ENCODE results near the gene SSUH2.
"Not testable (repeated sequence)": the region's sequence is repeated elsewhere in the genome, so short reads cannot be mapped to it uniquely, and the experiment has no call there.

Gene SSUH2

GRCh38 chr3:8589880-8590556, 54.6 kb downstream of the SSUH2 start:
- Histone ChIP-seq H3K27ac (no peak overlapping the region), H3K4me3 (ENCODE audit: low read depth, low read length) (no peak overlapping the region), H3K9ac (no peak overlapping the region), H3K9me3 (ENCODE audit: control insufficient read depth, low read length) (no peaks in the 10 kb centered on the region), H3K79me2 (no peaks in the 10 kb centered on the region), H3K36me3 (ENCODE audit: control insufficient read depth, insufficient read depth, low read length) (no peaks in the 10 kb centered on the region), H3K4me1 (no peaks in the 10 kb centered on the region), H2AFZ (no peak overlapping the region), H3K4me2 (ENCODE audit: low read length) (no peak overlapping the region), H3K27me3 (ENCODE audit: control insufficient read depth, insufficient read depth, low read length) (no peaks in the 10 kb centered on the region)
- TF ChIP-seq CTCF (IDR thresholded peaks at IDR 0.05) = no peak

GRCh38 chr3:8584661-8585060, 59.9 kb downstream of the SSUH2 start:
- no peaks in the 10 kb centered on the region for H3K27me3 ChIP-seq (ENCODE audit: control insufficient read depth, insufficient read depth, low read length)
- H3K9ac ChIP-seq = no peak overlapping the region
- H3K4me2 ChIP-seq (ENCODE audit: low read length) = no peak overlapping the region
- H3K9me3 ChIP-seq (ENCODE audit: control insufficient read depth, low read length) = no peaks in the 10 kb centered on the region
- H3K27ac ChIP-seq = no peak overlapping the region
- no peaks in the 10 kb centered on the region for H3K4me1 ChIP-seq
- H2AFZ ChIP-seq = no peak overlapping the region
- TF ChIP-seq CTCF (IDR thresholded peaks at IDR 0.05) = no peak
- no peaks in the 10 kb centered on the region for H3K36me3 ChIP-seq (ENCODE audit: control insufficient read depth, insufficient read depth, low read length)
- H3K79me2 ChIP-seq = no peaks in the 10 kb centered on the region
- no peak overlapping the region for H3K4me3 ChIP-seq (ENCODE audit: low read depth, low read length)

- H3K9me3 ChIP-seq (ENCODE audit: control insufficient read depth, low read length) = no peaks in the 10 kb centered on the region
- no peak overlapping the region for H3K9ac ChIP-seq
- H3K36me3 ChIP-seq (ENCODE audit: control insufficient read depth, insufficient read depth, low read length) = no peaks in the 10 kb centered on the region
- H3K27ac ChIP-seq = no peak overlapping the region
- H3K79me2 ChIP-seq = no peaks in the 10 kb centered on the region
- TF ChIP-seq CTCF (IDR thresholded peaks at IDR 0.05) = no peak
- H3K4me2 ChIP-seq (ENCODE audit: low read length) = no peak overlapping the region
- no peaks in the 10 kb centered on the region for H3K4me1 ChIP-seq
- no peak overlapping the region for H2AFZ ChIP-seq
- H3K27me3 ChIP-seq (ENCODE audit: control insufficient read depth, insufficient read depth, low read length) = no peaks in the 10 kb centered on the region
- H3K4me3 ChIP-seq (ENCODE audit: low read depth, low read length) = no peak overlapping the region
These were observed 62.7 kb downstream of the SSUH2 start for GRCh38 chr3:8581806-8582445.

- H3K4me1 ChIP-seq = no peaks in the 10 kb centered on the region
- no peaks in the 10 kb centered on the region for H3K36me3 ChIP-seq (ENCODE audit: control insufficient read depth, insufficient read depth, low read length)
- H3K4me2 ChIP-seq (ENCODE audit: low read length) = no peak overlapping the region
- H2AFZ ChIP-seq = no peak overlapping the region
- H3K9ac ChIP-seq = no peak overlapping the region
- H3K4me3 ChIP-seq (ENCODE audit: low read depth, low read length) = no peak overlapping the region
- no peaks in the 10 kb centered on the region for H3K79me2 ChIP-seq
- no peaks in the 10 kb centered on the region for H3K27me3 ChIP-seq (ENCODE audit: control insufficient read depth, insufficient read depth, low read length)
- TF ChIP-seq CTCF (IDR thresholded peaks at IDR 0.05) = no peak
- H3K27ac ChIP-seq = no peak overlapping the region
- H3K9me3 ChIP-seq (ENCODE audit: control insufficient read depth, low read length) = no peaks in the 10 kb centered on the region
These were observed 63.2 kb downstream of the SSUH2 start for GRCh38 chr3:8581373-8581772.

GRCh38 chr3:8580434-8580833, 64.2 kb downstream of the SSUH2 start:
- H3K9me3 ChIP-seq (ENCODE audit: control insufficient read depth, low read length); H3K79me2 ChIP-seq; H3K9ac ChIP-seq; H3K27ac ChIP-seq; H3K4me3 ChIP-seq (ENCODE audit: low read depth, low read length); H2AFZ ChIP-seq; H3K27me3 ChIP-seq (ENCODE audit: control insufficient read depth, insufficient read depth, low read length); H3K4me1 ChIP-seq; H3K36me3 ChIP-seq (ENCODE audit: control insufficient read depth, insufficient read depth, low read length); H3K4me2 ChIP-seq (ENCODE audit: low read length): not testable (repeated sequence)
